HepG2 (cell line): ENCODE results near the gene RALY. TPM values are rescaled to one million over a fixed set of nuclear protein-coding genes. Genes with fewer than 3 reads are reported as not detected.

Experiments
- ATM ChIP-seq: fragments of 450-650 bp; IDR thresholded peaks from 2 replicates; pipeline ENCODE4 v1.7.1; 2017; ENCODE audit warnings: mild to moderate bottlenecking, borderline replicate concordance
- EHMT2 ChIP-seq: fragments of 200-600 bp; sonication (generic); IDR thresholded peaks from 2 replicates; pipeline ENCODE4 v1.7.0; 2017; ENCODE audit warnings: antibody characterized with exemption, low read depth, low read length, borderline replicate concordance
- HOXA7 ChIP-seq: sonication (generic); formaldehyde crosslinking; IDR thresholded peaks from 2 replicates; pipeline ENCODE4 v1.8.1; 2022; ENCODE audit warnings: mild to moderate bottlenecking, missing genetic modification reagents, moderate library complexity
- ISL2 ChIP-seq: sonication (generic); formaldehyde crosslinking; IDR thresholded peaks from 2 replicates; pipeline ENCODE4 v1.5.0; 2020; ENCODE audit warnings: missing genetic modification reagents
- KDM6A ChIP-seq: IDR thresholded peaks from 2 replicates; pipeline ENCODE4 v1.6.1; 2016; ENCODE audit warnings: low read depth
- NFE2L2 ChIP-seq: fragments of 150-350 bp; IDR thresholded peaks from 2 replicates; pipeline ENCODE4 v1.6.1; 2014; ENCODE audit warnings: low read length
- NPAS2 ChIP-seq: sonication (generic); formaldehyde crosslinking; IDR thresholded peaks from 2 replicates; pipeline ENCODE4 v1.8.0; 2022; ENCODE audit warnings: mild to moderate bottlenecking, missing genetic modification reagents, borderline replicate concordance
- NR1H2 ChIP-seq: sonication (generic); formaldehyde crosslinking; IDR thresholded peaks from 2 replicates; pipeline ENCODE4 v1.8.1; 2022; ENCODE audit warnings: low read depth, missing genetic modification reagents, borderline replicate concordance
- PPARG ChIP-seq: conservative IDR thresholded peaks from 2 replicates; pipeline ENCODE4 v1.6.1; 2016; ENCODE audit warnings: missing biosample characterization, missing genetic modification reagents
- SMAD9 ChIP-seq: sonication (generic); formaldehyde crosslinking; IDR thresholded peaks from 2 replicates; pipeline ENCODE4 v1.5.1; 2020; ENCODE audit warnings: mild to moderate bottlenecking, missing genetic modification reagents
- ZNF121 ChIP-seq: sonication (generic); formaldehyde crosslinking; IDR thresholded peaks from 2 replicates; pipeline ENCODE4 v1.5.0; 2020; ENCODE audit warnings: mild to moderate bottlenecking, missing genetic modification reagents
- ZNF879 ChIP-seq: sonication (generic); formaldehyde crosslinking; IDR thresholded peaks from 2 replicates; pipeline ENCODE4 v1.8.1; 2023; ENCODE audit warnings: missing genetic modification reagents
- polyA plus RNA-seq, 8 experiments: library from polyadenylated mRNA; depleted of rRNA in 3 of 8; stranded (reverse) in 7 of 8; unstranded in 1 of 8; fragments of >200 nt; fragmentation: Illumina TruSeq in 4 of 8; extraction: Trizol in 4 of 8; gene quantifications; 2 replicates each; pipeline versions ENCODE4 v1.2.1 to v1.2.3, GENCODE V29; 2011 to 2016; ENCODE audit warnings: low read depth in 4 of 8, missing spikeins in 1 of 8, mixed read lengths in 1 of 8; ENCODE audit not compliant: insufficient read depth in 1 of 8
- total RNA-seq, 5 experiments: library from RNA; depleted of rRNA; stranded (reverse); fragments of >200 nt; fragmentation: Illumina TruSeq; extraction: Trizol; gene quantifications; 2 replicates each; pipeline ENCODE4 v1.2.3, GENCODE V29; 2016; ENCODE audit warnings: low read depth in 1 of 5
- TF ChIP-seq, protein P1 (sequence below): sonication (generic); formaldehyde crosslinking; IDR thresholded peaks from 2 replicates; pipeline ENCODE4 v1.5.1; 2020; ENCODE audit warnings: mild to moderate bottlenecking, missing genetic modification reagents, borderline replicate concordance
- TF ChIP-seq, protein P2 (sequence below): sonication (generic); formaldehyde crosslinking; IDR thresholded peaks from 2 replicates; pipeline ENCODE4 v1.4.0; 2020; ENCODE audit warnings: missing genetic modification reagents, mild to moderate bottlenecking, borderline replicate concordance
- TF ChIP-seq, protein P3 (sequence below): sonication (generic); formaldehyde crosslinking; conservative IDR thresholded peaks from 2 replicates; pipeline ENCODE4 v1.4.0; 2020; ENCODE audit warnings: missing genetic modification reagents
- TF ChIP-seq, protein P4 (sequence below): sonication (generic); formaldehyde crosslinking; IDR thresholded peaks from 2 replicates; pipeline ENCODE4 v1.8.0; 2022; ENCODE audit warnings: mild to moderate bottlenecking, missing genetic modification reagents, moderate library complexity

Gene RALY
- total and polyA plus RNA-seq, 2 of the 13 experiments (the other 11 are each of a cell fraction or from before 2014, with no cell fraction given), result 178 to 186 TPM

DNA sequence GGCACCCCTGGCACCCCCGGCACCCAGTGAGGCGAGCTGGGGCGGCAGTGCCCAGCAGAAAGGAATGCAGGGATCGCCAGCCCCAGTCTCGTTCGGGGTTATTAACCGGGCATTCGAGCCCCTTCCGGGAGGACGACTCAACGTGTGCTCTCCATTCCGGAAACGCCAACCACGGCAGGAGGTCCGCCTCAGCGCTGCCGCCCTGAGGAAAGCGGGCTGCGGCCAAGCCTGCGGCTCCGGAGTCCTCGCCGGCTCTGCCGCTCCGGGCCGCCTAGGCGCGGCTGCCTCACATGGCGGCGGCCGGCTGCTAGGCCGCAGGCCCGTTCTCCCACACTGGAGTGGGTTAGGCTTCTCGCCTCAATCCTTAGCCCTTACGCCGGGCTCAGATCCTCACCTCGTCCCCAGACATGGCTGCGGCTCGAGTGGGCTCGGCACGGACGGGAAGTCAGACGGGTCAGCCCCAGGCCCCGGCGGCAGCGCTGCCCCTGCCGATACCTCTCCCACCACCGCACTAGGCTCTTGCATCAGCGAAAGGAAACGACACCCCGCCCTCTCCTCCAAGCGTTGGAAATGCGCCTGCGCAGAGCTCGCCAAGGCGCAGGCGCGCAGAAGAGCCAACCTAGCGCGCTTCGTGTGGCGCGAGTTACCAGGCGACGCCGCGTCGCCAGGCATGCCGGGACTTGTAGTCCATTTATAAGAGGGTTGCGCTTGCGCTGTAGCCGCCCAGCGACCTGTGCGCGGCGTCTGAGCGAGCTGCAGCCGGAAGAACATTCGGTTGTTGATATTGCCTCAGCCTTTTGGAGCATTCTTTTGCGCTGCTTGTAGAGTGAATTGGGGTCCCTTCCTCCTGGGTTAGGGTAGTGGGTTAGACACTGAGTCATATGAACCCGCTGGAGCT lies 118.2 kb downstream of the RALY start, which contains the start of gene EIF2S2 (continued):
- no peak for TF ChIP-seq ATM
- TF ChIP-seq NR1H2, result no peak; the same call in 1 of the 2 replicates
- TF ChIP-seq NPAS2 (CRISPR knock-in tag), result no peak
- no peak for TF ChIP-seq EHMT2
- TF ChIP-seq, protein P1, sequence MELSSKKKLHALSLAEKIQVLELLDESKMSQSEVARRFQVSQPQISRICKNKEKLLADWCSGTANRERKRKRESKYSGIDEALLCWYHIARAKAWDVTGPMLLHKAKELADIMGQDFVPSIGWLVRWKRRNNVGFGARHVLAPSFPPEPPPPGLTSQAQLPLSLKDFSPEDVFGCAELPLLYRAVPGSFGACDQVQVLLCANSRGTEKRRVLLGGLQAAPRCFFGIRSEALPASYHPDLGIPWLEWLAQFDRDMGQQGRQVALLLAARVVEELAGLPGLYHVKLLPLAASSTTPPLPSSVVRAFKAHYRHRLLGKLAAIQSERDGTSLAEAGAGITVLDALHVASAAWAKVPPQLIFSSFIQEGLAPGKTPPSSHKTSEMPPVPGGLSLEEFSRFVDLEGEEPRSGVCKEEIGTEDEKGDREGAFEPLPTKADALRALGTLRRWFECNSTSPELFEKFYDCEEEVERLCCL (CRISPR knock-in tag), result no peak
- TF ChIP-seq SMAD9 (CRISPR knock-in tag), result no peak
- 0 out of 2 replicates have a peak, but pooled peaks have one; percentile 38 for TF ChIP-seq PPARG (CRISPR knock-in tag)
- peak; percentile 92 for TF ChIP-seq ISL2 (CRISPR knock-in tag)
- peak; percentile 71; the same call in 1 of the 2 replicates for TF ChIP-seq ZNF879
- no peak for TF ChIP-seq HOXA7 (CRISPR knock-in tag)
- no peak for TF ChIP-seq NFE2L2
- TF ChIP-seq ZNF121 (CRISPR knock-in tag), result peak; percentile 43; the same call in 1 of the 2 replicates
- TF ChIP-seq, protein P2, sequence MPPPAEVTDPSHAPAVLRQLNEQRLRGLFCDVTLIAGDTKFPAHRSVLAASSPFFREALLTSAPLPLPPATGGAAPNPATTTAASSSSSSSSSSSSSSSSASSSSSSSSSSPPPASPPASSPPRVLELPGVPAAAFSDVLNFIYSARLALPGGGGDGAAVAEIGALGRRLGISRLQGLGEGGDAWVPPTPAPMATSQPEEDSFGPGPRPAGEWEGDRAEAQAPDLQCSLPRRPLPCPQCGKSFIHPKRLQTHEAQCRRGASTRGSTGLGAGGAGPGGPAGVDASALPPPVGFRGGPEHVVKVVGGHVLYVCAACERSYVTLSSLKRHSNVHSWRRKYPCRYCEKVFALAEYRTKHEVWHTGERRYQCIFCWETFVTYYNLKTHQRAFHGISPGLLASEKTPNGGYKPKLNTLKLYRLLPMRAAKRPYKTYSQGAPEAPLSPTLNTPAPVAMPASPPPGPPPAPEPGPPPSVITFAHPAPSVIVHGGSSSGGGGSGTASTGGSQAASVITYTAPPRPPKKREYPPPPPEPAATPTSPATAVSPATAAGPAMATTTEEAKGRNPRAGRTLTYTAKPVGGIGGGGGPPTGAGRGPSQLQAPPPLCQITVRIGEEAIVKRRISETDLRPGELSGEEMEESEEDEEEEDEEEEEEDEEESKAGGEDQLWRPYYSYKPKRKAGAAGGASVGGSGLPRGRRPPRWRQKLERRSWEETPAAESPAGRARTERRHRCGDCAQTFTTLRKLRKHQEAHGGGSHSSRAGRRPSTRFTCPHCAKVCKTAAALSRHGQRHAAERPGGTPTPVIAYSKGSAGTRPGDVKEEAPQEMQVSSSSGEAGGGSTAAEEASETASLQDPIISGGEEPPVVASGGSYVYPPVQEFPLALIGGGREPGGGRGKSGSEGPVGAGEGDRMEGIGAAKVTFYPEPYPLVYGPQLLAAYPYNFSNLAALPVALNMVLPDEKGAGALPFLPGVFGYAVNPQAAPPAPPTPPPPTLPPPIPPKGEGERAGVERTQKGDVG (CRISPR knock-in tag), result peak; percentile 77
- 0 out of 2 replicates have a peak, but pooled peaks have one; percentile 15 for TF ChIP-seq KDM6A (CRISPR knock-in tag)
- TF ChIP-seq, protein P3, sequence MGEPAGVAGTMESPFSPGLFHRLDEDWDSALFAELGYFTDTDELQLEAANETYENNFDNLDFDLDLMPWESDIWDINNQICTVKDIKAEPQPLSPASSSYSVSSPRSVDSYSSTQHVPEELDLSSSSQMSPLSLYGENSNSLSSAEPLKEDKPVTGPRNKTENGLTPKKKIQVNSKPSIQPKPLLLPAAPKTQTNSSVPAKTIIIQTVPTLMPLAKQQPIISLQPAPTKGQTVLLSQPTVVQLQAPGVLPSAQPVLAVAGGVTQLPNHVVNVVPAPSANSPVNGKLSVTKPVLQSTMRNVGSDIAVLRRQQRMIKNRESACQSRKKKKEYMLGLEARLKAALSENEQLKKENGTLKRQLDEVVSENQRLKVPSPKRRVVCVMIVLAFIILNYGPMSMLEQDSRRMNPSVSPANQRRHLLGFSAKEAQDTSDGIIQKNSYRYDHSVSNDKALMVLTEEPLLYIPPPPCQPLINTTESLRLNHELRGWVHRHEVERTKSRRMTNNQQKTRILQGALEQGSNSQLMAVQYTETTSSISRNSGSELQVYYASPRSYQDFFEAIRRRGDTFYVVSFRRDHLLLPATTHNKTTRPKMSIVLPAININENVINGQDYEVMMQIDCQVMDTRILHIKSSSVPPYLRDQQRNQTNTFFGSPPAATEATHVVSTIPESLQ (CRISPR knock-in tag), result peak; percentile 95; the same call in 1 of the 2 replicates
- TF ChIP-seq, protein P4, sequence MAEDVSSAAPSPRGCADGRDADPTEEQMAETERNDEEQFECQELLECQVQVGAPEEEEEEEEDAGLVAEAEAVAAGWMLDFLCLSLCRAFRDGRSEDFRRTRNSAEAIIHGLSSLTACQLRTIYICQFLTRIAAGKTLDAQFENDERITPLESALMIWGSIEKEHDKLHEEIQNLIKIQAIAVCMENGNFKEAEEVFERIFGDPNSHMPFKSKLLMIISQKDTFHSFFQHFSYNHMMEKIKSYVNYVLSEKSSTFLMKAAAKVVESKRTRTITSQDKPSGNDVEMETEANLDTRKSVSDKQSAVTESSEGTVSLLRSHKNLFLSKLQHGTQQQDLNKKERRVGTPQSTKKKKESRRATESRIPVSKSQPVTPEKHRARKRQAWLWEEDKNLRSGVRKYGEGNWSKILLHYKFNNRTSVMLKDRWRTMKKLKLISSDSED, result no peak; the same call in none of the 2 replicates
